GM23338 (cell line): ENCODE results near the gene ZNF445. TPM values are rescaled to one million over a fixed set of nuclear protein-coding genes. Genes with fewer than 3 reads are reported as not detected.
"Not testable (repeated sequence)": the region's sequence is repeated elsewhere in the genome, so short reads cannot be mapped to it uniquely, and the experiment has no call there.

ENCODE experiments used
- ATAC-seq: fragments of 200-7000 bp; cut with Tn5 transposase; 3 replicates; pipeline ENCODE4 v1.9.1; 2020
- DNase-seq: peaks from one replicate; pipeline ENCODE4 v3.0.0-alpha.2; 2015; ENCODE audit warnings: low spot score
- H2AFZ ChIP-seq: fragments of 200-600 bp; sonication (generic); 2 replicates; pipeline ENCODE4 v1.8.0; 2016; ENCODE audit warnings: antibody characterized with exemption, mild to moderate bottlenecking, moderate library complexity
- H3F3A ChIP-seq: fragments of 200-600 bp; sonication (generic); replicated peaks from 2 replicates; pipeline ENCODE4 v1.8.0; 2017; ENCODE audit warnings: antibody characterized with exemption, mixed run types, low read depth
- H3K27ac ChIP-seq: fragments of 200-600 bp; sonication (generic); 2 replicates; pipeline ENCODE4 v1.6.1; 2016; ENCODE audit warnings: low read depth
- H3K27me3 ChIP-seq: fragments of 200-600 bp; sonication (generic); 2 replicates; pipeline ENCODE4 v1.8.0; 2016; ENCODE audit warnings: mild to moderate bottlenecking, mixed run types, moderate library complexity; ENCODE audit not compliant: insufficient read depth
- H3K36me3 ChIP-seq: fragments of 200-600 bp; sonication (generic); 2 replicates; pipeline ENCODE4 v1.8.0; 2016; ENCODE audit warnings: mild to moderate bottlenecking; ENCODE audit not compliant: insufficient read depth
- H3K4me1 ChIP-seq: fragments of 200-600 bp; sonication (generic); 2 replicates; pipeline ENCODE4 v1.8.0; 2016; ENCODE audit warnings: mild to moderate bottlenecking, moderate library complexity; ENCODE audit not compliant: insufficient read depth
- H3K4me2 ChIP-seq: fragments of 200-600 bp; sonication (generic); 2 replicates; pipeline ENCODE4 v1.7.1; 2017; ENCODE audit warnings: mixed run types
- H3K4me3 ChIP-seq: fragments of 200-600 bp; sonication (generic); 2 replicates; pipeline ENCODE4 v1.6.1; 2016; ENCODE audit warnings: mixed run types
- H3K79me2 ChIP-seq: fragments of 200-600 bp; sonication (generic); replicated peaks from 2 replicates; pipeline ENCODE4 v1.8.0; 2017; ENCODE audit warnings: mild to moderate bottlenecking; ENCODE audit not compliant: insufficient read depth
- H3K9me2 ChIP-seq: fragments of 200-600 bp; sonication (generic); 2 replicates; pipeline ENCODE4 v1.8.0; 2017; ENCODE audit not compliant: insufficient read depth
- H4K20me1 ChIP-seq: fragments of 200-600 bp; sonication (generic); replicated peaks from 2 replicates; pipeline ENCODE4 v1.8.0; 2017; ENCODE audit warnings: mild to moderate bottlenecking; ENCODE audit not compliant: insufficient read depth
- H3K27ac Mint-ChIP-seq: 2 replicates; pipeline ENCODE4 v1.8.0; 2020; ENCODE audit warnings: inconsistent platforms, mild to moderate bottlenecking, moderate library complexity, mixed read lengths
- H3K27me3 Mint-ChIP-seq: 3 replicates; pipeline ENCODE4 v1.8.0; 2022; ENCODE audit warnings: low read depth, mild to moderate bottlenecking, moderate library complexity, mixed read lengths, inconsistent platforms; ENCODE audit not compliant: insufficient read depth, poor library complexity
- H3K36me3 Mint-ChIP-seq: 3 replicates; pipeline ENCODE4 v1.8.0; 2021; ENCODE audit warnings: low read depth, mild to moderate bottlenecking, inconsistent platforms, moderate library complexity, mixed read lengths
- H3K4me1 Mint-ChIP-seq: 3 replicates; pipeline ENCODE4 v1.8.0; 2020; ENCODE audit warnings: mild to moderate bottlenecking, inconsistent platforms, mixed read lengths
- H3K4me3 Mint-ChIP-seq: 3 replicates; pipeline ENCODE4 v1.8.0; 2021; ENCODE audit warnings: moderate library complexity, mild to moderate bottlenecking, inconsistent platforms, mixed read lengths
- H3K9me3 Mint-ChIP-seq: 3 replicates; pipeline ENCODE4 v1.8.0; 2020; ENCODE audit warnings: moderate library complexity, mild to moderate bottlenecking, inconsistent platforms, mixed read lengths
- EZH2phosphoT487 ChIP-seq: fragments of 200-600 bp; sonication (generic); IDR thresholded peaks from one replicate; pipeline ENCODE4 v1.8.1; 2018; ENCODE audit warnings: antibody characterized with exemption; ENCODE audit not compliant: unreplicated experiment
- NANOG ChIP-seq: IDR thresholded peaks from 2 replicates; pipeline ENCODE4 v1.6.1; 2016; ENCODE audit warnings: antibody characterized with exemption, borderline replicate concordance
- polyA plus RNA-seq: library from polyadenylated mRNA; unstranded; fragments of >200 nt; fragmentation: Nextera tagmentation; extraction: Ambion mirVana; gene quantifications from 2 replicates; pipeline ENCODE4 v1.2.1, GENCODE V29; 2016
- total RNA-seq: library from RNA; depleted of rRNA; stranded (reverse); fragments of >200 nt; shearing (Covaris generic); gene quantifications from 2 replicates; pipeline ENCODE4 v1.2.3, GENCODE V29; 2014
- TF ChIP-seq, protein P1 (sequence below): fragments of 250-450 bp; sonication (Bioruptor Pico); IDR thresholded peaks from 2 replicates; pipeline ENCODE4 v1.5.0; 2020; ENCODE audit warnings: mild to moderate bottlenecking, moderate library complexity
- TF ChIP-seq, protein P2 (sequence below): IDR thresholded peaks from 2 replicates; pipeline ENCODE4 v1.6.1; 2016; ENCODE audit warnings: antibody characterized with exemption

ZNF445 gene
- total and polyA plus RNA-seq, 2 experiments from 2014 or later: 2.7 to 16.6 TPM

DNA sequence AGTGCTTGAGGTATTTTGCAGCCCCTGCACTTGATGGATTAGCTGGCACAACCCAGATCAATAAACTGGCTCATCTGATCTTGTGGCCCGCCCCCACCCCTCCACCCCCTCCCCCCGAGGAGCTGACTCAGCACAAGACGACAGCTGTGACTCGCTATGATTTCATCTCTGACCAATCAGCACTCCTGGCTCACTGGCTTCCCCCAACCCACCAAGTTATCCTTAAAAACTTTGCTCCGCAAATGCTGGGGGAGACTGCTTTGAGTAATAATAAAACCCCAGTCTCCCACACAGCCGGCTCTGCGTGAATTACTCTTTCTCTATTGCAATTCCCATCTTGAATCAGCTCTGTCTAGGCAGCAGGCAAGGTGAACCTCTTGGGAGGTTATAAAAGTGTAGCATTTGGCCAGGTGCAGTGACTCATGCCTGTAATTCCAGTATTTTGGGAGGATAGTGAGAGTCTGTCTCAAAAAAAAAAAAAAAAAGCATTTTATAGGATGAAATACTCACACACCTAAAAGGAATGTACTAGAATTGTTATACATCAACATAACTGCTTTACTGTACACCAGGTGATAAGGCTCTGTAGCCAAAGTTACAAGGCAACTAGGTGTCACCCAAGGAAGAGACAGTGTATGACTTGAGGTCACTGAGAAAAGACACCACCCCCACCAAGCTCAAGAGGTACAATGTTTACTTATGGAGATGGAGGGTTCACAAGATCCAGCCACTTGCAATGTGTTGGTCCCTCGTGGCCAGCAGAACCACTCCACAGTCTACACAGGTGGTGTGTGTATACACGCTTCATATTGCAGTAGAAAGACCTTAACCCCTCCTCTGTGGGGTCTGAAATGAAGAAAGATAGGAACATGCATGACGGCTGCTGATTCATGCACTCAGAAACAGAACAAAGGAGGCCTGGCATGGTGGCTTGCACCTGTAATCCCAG lies 8.6 kb downstream of the ZNF445 start (continued):
- TF ChIP-seq, protein P1, sequence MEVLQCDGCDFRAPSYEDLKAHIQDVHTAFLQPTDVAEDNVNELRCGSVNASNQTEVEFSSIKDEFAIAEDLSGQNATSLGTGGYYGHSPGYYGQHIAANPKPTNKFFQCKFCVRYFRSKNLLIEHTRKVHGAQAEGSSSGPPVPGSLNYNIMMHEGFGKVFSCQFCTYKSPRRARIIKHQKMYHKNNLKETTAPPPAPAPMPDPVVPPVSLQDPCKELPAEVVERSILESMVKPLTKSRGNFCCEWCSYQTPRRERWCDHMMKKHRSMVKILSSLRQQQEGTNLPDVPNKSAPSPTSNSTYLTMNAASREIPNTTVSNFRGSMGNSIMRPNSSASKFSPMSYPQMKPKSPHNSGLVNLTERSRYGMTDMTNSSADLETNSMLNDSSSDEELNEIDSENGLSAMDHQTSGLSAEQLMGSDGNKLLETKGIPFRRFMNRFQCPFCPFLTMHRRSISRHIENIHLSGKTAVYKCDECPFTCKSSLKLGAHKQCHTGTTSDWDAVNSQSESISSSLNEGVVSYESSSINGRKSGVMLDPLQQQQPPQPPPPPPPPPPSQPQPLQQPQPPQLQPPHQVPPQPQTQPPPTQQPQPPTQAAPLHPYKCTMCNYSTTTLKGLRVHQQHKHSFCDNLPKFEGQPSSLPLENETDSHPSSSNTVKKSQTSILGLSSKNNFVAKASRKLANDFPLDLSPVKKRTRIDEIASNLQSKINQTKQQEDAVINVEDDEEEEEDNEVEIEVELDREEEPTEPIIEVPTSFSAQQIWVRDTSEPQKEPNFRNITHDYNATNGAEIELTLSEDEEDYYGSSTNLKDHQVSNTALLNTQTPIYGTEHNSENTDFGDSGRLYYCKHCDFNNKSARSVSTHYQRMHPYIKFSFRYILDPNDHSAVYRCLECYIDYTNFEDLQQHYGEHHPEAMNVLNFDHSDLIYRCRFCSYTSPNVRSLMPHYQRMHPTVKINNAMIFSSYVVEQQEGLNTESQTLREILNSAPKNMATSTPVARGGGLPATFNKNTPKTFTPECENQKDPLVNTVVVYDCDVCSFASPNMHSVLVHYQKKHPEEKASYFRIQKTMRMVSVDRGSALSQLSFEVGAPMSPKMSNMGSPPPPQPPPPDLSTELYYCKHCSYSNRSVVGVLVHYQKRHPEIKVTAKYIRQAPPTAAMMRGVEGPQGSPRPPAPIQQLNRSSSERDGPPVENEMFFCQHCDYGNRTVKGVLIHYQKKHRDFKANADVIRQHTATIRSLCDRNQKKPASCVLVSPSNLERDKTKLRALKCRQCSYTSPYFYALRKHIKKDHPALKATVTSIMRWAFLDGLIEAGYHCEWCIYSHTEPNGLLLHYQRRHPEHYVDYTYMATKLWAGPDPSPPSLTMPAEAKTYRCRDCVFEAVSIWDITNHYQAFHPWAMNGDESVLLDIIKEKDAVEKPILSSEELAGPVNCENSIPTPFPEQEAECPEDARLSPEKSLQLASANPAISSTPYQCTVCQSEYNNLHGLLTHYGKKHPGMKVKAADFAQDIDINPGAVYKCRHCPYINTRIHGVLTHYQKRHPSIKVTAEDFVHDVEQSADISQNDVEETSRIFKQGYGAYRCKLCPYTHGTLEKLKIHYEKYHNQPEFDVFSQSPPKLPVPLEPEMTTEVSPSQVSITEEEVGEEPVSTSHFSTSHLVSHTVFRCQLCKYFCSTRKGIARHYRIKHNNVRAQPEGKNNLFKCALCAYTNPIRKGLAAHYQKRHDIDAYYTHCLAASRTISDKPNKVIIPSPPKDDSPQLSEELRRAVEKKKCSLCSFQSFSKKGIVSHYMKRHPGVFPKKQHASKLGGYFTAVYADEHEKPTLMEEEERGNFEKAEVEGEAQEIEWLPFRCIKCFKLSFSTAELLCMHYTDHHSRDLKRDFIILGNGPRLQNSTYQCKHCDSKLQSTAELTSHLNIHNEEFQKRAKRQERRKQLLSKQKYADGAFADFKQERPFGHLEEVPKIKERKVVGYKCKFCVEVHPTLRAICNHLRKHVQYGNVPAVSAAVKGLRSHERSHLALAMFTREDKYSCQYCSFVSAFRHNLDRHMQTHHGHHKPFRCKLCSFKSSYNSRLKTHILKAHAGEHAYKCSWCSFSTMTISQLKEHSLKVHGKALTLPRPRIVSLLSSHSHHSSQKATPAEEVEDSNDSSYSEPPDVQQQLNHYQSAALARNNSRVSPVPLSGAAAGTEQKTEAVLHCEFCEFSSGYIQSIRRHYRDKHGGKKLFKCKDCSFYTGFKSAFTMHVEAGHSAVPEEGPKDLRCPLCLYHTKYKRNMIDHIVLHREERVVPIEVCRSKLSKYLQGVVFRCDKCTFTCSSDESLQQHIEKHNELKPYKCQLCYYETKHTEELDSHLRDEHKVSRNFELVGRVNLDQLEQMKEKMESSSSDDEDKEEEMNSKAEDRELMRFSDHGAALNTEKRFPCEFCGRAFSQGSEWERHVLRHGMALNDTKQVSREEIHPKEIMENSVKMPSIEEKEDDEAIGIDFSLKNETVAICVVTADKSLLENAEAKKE: no peak
- TF ChIP-seq, protein P2, sequence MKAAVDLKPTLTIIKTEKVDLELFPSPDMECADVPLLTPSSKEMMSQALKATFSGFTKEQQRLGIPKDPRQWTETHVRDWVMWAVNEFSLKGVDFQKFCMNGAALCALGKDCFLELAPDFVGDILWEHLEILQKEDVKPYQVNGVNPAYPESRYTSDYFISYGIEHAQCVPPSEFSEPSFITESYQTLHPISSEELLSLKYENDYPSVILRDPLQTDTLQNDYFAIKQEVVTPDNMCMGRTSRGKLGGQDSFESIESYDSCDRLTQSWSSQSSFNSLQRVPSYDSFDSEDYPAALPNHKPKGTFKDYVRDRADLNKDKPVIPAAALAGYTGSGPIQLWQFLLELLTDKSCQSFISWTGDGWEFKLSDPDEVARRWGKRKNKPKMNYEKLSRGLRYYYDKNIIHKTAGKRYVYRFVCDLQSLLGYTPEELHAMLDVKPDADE: no peak
- TF ChIP-seq NANOG: no peak
- no peak for TF ChIP-seq EZH2phosphoT487

DNA sequence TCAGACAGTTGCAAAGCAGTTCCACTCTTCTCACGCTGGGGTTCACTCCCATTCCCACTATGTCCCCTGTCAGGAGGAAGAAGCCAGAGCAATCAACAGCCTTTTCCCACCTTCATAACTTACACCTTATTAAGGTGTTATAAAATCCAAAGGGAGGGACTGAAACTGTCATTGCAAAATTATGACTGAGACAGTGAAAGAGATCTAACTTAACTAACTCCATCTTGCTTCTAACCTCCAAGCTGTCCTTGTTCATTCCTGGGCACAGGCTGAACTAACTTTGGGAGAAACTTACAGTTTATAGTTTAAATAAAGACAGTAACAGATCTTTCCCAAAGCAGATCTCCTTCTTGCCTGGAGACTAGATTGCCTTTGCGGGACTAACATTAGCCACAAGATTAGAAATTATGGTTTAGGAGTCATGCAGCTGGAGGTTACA lies 9.4 kb downstream of the ZNF445 start:
- Histone ChIP-seq H3K79me2 (peaks cover 52% of the 10 kb centered on the region), H3K4me1 (peaks cover 15% of the 10 kb centered on the region)
- not testable (repeated sequence) for H3K4me3 ChIP-seq, H3K4me3 Mint-ChIP-seq, DNase-seq, H3K9me3 Mint-ChIP-seq, H4K20me1 ChIP-seq, H3K4me2 ChIP-seq, H3K27me3 Mint-ChIP-seq, ATAC-seq, H3F3A ChIP-seq, H3K36me3 ChIP-seq, H3K27ac ChIP-seq, H3K27me3 ChIP-seq, H3K9me2 ChIP-seq, H2AFZ ChIP-seq
- peaks cover 31% of the 10 kb centered on the region for H3K36me3 Mint-ChIP-seq
- peaks cover 24% of the 10 kb centered on the region for H3K4me1 Mint-ChIP-seq
- peak overlapping the region; percentile 96 for H3K27ac Mint-ChIP-seq
